SIG-M5 (cell line): ENCODE results near the gene EVI2A.
A peak's percentile ranks its signal among the peaks of the same experiment; 100 is the strongest.
"Not testable (repeated sequence)": the region's sequence is repeated elsewhere in the genome, so short reads cannot be mapped to it uniquely, and the experiment has no call there.

Experiments used
- DNase-seq: peaks from one replicate; lab custom pipeline; 2025; lab: John Stamatoyannopoulos, UW

EVI2A gene

DNA sequence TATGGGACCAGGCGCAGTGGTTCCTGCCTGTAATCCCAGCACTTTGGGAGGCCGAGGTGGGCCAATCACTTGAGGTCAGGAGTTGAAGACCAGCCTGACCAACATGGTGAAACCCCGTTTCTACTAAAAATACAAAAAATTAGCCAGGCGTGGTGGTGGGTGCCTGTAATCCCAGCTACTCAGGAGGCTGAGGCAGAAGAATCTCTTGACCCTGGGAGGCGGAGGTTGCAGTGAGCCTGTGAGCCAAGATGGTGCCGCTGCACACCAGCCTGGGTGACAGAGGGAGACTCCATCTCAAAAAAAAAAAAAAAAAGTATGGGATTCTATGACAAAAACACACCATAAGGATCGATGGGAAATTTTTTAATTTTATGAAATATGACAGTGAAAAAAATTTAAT is 9.2 kb downstream of the EVI2A start:
- not testable (repeated sequence) for DNase-seq

DNA sequence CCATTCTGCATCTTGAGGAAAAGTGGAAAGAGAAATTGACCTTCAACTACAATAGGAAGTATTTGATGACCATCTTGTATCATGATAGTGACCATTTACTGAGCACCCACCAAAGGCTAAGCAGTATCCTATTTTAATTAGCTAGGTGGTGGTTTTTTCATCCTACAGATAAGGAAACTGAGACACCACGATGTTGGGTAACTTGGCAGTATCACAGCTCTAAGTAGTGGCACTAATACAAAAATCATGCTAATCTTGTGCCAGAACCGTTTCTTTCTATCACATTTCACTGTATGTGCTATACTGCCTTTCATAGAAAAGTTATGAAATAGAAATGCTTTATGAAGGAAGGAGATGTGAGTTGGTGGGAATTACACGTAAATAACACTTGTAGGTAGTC is 9.9 kb downstream of the EVI2A start:
- DNase-seq: no peak

DNA sequence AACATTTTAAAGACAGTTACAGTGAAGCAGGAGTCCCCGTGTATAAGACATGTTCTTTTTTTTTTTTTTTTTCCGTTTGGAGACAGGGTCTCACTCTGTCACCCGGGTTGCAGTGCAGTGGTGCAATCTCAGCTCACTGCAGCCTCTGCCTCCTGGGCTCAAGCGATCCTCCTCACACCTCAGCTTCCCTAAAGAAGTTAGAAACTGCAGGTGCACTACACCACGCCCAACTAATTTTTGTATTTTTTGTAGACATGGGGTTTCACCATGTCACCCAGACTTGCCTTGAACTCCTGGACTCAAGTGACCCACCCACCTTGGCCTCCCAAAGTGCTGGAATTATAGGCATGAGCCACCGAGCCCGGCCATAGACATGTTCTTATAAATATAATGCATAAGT is 10.5 kb downstream of the EVI2A start:
- DNase-seq: no peak

DNA sequence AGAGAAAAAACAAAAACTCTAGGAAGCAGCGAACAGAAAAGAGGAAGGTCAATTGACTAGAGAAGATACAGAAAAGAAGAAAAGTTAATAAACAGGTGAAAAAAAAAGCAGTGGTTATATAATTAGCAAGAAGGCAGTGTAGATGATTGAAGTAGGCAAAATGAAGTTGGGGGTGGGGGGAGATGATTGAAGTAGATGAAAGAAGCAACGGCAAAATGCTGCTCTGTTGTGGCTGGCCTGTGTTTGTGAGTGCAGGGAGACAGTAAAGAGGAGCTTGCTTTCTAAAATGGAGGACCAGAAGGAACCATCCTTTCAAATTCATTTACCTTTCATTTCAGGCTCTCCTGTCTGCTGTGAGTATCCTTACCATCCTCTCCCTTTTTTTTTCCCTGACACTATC is 11.2 kb downstream of the EVI2A start:
- DNase-seq: no peak

DNA sequence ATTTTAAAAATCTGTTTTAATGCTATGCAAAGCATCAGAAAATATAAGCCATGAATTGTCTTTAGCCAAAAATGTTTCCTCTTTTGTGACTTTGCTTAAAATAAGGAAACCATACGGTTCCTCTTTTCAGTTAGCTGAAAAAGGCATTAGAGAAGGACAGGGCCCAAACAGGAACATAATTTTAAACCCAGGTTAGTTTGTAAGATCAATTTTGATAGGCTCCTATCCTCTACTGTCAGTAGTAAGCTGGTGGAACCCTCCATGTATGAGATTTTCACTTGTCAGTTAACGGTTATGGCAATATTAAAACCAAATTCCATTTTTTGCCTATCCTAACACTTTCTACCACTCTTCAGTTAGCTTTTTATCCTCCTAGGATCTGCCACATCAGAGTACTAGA is 11.9 kb downstream of the EVI2A start:
- peak; percentile 95 for DNase-seq

DNA sequence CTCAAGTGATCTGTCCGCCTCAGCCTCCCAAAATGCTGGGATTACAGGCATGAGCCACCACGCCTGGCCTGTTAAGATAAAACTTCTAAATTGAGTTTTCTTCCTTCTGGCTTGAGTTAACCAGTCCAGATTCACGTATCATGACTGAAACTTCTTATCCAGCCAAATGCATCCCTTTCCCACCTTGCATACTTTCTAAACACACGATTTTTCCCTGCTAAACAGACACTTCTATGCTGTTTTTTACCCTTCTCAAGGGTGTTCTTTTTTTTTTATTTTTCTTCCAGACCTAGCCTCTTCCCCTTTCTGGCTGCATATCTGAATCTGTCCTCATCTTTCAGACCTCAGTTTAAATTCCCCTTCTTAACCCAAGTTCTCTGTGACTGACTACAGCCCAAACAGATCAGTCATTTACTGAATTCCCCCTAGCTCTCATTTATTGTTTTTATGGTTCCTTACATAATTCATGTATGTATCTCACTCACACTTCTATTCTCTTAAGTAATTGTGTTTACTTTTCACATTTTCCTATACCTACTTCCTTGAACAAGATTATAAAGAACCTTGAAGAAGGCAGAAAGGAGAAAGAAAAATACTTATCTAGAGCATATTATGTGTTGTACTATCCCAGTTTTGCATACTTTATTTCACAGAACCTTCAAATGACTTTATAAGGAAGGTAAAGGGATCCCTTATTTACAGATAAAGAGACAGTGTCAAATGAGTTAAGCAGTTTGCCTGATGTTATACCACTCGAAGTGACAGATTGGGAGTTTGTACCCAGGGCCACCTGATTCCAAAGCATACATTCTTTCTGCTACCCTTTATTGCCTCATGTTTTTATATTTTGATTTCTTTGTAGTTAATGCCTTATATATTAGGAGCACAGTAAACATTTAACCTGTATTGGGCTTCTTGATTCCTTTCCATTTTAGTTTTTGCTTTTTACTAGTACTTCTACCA is 12.8 kb downstream of the EVI2A start:
- DNase-seq: no peak

DNA sequence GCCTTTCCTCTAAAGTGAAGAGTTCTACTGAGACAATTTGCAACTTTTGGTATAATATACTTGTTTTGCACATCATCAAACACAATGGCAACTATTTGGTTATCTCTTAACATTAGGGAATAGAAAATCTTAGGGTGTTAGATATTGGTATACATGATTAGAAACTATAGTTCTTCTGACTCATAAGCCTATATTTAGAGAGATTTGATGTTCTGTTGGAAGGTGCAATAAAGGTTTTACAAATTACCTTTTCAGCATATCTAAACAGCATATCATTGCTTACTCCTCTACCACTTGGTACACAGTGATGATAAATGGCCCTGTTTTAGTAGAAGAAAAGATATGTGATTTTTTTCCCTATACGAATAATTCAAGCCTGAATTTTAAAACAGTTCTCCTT is 13.8 kb downstream of the EVI2A start:
- no peak for DNase-seq

DNA sequence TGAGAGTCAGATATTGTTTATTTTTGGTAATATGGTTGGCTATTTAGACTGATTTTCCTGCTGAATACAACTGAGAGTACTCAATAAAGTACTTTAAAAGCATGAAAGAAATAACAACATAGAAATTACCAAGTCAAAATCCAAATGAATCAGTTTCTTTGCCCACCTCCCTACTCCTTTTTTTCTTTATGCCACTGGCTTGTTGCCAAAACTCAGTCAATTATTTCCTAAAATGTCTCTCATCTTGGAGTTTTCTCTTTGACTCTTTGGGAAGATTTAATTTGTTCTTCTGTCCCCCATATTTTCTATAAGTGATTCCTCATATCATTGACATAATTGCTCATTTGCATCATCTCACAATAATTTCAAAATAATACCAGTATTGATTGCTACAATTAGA is 21.8 kb downstream of the EVI2A start:
- no peak for DNase-seq

DNA sequence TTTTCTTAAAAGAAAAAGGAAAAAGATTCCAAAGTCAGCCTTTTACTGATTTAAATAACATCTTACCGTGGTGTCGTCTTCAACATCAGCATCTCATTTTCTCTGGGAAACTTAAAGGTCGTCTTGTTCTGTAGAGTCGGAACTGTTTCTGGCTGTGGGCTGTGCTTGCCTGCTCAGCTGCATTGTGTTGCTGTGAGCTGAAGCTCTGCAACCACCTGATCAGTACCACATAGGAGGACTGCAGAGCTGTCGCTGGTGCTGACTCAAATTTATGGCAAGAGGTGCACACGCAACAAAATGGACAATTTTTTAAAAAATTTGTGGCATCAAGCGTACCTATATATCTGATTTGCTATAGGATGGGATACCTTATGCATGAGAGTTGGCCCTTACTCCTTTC is 24.3 kb downstream of the EVI2A start, which contains the start of gene OMG:
Gene OMG (minus strand): TSS at position 150 of the 400 bp plus-strand sequence. CDS start 908 bp downstream, outside the sequence.
- DNase-seq: no peak

DNA sequence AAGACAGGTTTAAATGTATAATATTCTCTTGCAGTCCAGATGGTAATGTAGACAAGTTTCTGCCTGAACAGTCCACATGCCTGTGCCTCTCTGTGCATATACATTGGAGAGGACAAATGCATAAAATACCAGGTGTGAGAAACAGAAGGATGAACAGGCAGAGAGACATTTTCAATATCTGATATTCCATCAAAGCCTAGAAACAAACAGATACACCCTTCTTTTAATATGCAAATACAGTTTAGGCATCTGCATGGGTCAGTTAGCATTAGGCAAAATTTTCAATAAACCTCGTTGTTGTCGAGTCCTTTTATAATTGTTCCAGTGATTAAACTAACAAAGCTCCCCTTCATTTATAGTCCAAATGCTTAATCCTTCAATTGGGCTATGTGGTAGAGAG is 25.3 kb downstream of the EVI2A start:
- no peak for DNase-seq

DNA sequence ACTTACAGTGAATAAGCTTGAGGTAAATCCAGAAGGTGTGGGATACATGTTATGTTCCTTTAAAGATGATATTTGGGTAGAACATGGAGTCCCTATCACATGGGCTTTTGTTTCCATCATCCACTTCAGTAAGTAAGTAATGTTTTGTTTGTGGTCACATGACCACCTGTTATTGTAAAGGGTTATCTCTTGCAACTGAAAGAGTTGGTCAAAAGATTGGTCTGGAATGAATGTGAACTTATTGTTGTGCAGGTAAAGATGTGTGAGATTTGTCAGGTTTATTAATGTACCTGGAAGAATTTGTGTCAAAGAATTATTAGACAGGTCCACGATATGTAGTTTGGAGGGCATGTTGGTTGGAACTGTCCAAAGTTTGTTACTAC is 25.9 kb downstream of the EVI2A start:
- no peak for DNase-seq

DNA sequence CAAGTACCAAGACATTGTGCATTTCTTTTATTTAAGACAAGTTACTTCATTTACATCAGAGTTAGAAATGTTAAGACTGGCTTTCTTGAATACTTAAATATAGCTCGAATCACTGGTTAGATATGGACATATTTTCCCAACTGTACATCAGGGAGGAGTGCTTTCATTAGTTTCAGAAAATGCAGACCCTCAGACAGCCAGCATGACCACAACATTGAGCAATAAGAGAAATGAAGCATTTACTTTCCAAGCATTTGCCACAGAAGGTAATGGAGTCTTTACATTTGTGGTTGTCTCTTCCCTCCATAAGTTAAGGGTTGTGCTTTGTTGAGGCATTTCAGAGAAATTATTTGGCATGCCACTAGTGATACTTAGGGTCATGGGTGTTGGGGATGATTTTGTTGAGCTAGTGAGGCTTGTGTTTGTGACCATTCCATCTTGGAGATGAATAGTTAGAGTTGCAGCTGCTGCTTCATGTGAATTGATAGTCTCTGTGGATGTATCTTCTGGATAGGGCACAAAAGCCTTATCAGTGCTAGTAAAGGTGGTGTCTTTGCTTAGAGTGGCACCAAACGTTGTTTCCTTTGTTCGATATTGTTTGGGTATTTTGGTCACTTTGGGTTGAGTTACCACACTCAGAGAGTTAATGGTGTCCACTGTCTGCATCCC is 26.5 kb downstream of the EVI2A start:
- DNase-seq: no peak

DNA sequence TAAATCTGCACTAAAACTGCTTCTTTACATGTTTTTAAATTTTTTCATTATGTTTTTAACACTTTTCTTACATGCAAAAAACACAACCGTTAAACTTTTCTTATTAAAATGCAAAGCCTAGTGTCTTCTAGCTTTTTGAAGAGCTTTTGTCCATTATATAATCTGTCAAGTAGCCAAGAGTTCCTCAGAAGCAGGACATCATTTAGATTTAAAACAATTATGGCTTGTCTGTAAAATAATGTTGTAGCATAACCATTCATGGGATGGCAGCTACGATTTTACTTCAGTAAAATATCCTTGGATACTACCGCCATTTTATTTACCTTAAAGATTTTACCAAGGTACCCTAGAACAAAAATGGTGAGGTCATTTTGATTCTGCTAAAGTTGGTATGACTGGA is 27.2 kb downstream of the EVI2A start:
- no peak for DNase-seq

DNA sequence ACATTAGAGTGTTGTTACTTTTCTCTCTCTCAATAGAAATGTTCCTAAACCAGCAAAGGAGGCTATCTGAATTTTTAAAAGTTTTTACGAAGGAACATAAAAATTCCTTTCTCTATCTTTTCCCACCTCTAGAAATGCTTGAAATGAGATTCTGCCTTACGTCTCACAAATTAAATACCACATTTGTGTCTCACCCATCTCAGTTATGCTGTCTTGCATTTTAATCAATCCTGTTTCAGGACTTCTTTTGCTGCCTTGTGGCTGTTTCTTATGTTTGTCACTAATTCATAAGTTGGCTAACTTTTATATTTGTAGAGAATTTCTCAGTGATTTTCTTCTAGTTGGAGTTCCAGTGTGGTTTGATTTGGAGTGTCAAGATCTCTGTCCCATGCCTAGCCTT is 27.8 kb downstream of the EVI2A start:
- DNase-seq: no peak

DNA sequence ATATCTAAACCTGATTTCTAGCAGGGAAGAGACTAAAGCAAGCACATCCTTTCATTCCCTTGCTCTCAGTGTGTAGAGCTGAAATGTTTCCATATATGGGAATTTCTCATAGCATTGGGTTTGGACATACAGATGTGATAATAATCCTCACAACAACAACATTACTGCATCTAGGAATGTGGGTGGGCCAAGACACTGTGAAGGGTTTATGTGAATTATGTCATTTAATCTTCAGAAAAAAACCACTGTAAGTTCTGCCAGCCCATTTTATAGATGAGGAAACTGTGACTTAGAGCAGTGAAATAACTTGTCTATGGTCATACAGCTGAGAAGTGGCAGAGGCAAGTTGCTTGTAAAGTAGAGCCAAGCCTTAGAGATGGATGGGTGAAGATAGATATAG is 29.6 kb downstream of the EVI2A start:
- no peak for DNase-seq

DNA sequence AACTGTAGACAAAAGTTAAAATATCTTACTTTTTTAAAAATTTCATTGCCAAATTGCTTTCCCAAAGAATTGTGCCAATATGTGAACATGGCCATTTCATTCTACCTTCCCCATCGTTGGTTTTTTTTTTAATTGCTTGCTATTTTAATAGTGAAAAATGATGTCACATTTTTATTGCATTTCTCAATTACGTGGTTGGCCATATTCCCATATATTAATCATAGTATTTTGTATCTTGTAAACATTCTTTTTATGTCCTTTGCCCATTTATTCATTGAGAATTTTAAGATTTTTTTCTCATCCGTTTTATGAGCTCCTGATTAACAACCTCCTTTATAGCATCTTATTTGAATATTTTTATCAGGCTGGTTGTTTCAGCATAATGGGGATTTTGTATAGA is 31.6 kb downstream of the EVI2A start:
- no peak for DNase-seq

DNA sequence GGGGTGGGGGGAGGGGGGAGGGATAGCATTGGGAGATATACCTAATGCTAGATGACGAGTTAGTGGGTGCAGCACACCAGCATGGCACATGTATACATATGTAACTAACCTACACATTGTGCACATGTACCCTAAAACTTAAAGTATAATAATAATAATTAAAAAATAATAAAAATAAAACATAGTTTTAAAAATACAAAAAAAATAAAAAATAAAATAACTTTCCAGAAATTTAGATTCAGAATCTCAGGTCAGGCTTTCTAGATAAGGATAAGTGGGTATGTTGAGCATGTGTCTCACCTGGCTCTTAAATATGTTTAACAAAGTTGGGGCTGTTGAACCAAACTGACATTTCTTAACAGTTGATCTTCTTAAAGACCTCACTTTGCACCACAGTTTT is 33.5 kb downstream of the EVI2A start:
- not testable (repeated sequence) for DNase-seq

DNA sequence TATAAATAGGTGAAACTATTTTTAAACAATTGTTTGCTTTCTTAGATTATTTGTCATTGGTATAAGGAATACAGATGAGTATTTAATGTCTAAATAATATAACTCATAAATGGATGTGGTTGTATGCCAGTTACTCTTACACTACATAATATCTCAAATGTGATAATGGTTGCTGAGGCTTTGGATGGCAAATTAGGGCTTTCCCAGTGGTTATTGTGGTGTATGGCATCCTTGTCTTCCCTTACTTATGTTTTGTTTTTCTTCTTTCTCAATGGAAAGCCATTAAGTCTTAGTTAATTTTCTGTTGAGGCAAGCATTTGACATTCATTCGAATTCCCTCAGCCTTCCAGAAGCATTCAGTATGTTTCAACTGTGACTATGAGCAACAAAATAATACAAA is 34.8 kb downstream of the EVI2A start:
- no peak for DNase-seq

DNA sequence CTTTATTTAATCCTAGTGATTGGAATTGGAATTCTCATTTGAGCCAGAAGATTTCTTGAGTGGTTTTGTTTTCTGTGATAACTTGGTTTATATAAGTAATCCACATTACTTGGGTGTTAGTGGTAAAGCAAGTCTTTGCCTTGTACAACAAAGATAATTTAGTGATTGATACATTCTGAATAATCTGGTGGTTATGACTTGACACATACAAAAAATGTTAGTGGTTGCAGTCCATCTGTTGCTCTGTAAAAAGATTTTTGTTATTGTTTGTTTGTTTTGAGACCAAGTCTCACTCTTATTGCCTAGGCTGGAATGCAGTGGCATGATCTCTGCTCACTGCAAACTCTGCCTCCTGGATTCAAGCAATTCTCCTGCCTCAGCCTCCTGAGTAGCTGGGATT is 37.6 kb downstream of the EVI2A start:
- DNase-seq: no peak

DNA sequence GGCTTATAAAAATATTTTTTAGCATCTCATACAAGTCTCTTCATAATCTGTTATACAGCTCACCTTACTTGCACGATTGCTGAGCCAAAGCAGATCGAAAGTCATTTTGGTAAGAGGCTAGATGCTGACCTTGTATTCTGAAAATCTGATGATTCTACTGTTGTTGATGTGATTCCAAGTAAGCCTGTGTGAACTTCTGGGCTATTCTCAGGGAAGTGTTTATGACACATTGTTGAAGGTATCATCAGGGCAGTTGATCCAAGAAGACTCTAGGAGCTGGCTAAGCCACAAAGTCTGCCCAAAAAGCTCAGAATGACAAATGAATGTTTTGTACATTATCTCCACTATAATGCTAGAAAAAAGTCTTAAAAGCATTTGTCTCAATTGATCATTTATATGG is 40.4 kb downstream of the EVI2A start:
- DNase-seq: no peak

DNA sequence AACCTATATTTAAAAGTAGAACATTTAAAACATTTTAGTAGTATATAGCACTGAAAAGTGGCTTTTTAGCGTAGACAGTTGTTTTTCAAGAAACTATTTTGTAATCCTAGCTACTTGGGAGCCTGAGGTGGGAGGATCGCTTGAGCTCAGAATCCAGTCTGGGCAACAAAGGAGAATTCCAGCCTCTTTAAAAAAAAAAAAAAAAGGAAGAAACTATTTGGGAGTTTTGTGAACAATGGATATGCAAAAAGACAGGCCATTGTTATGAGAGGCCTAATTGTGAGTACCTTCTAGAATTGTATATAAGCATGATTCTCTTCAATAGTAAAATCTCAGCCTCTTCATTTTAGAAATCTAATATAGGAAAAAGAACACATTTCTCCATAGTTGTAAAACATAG is 42.0 kb downstream of the EVI2A start:
- no peak for DNase-seq

DNA sequence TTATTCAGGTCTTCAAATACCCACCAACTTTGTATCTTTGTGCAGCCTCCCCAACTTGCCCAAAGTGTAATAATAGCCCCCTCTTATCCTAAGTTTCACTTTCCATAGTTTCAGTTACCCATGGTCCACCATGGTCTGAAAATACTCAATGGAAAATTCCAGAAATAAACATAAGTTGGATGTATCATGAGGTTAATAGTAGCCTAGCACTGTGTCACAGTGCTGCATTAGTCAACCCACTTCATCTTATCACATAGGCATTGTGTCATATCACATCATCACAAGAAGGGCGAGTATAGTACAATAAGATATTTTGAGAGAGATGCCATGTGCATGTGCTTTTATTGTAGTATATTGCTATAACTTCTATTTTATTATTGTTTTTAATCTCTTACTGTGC is 46.3 kb downstream of the EVI2A start:
- no peak for DNase-seq

DNA sequence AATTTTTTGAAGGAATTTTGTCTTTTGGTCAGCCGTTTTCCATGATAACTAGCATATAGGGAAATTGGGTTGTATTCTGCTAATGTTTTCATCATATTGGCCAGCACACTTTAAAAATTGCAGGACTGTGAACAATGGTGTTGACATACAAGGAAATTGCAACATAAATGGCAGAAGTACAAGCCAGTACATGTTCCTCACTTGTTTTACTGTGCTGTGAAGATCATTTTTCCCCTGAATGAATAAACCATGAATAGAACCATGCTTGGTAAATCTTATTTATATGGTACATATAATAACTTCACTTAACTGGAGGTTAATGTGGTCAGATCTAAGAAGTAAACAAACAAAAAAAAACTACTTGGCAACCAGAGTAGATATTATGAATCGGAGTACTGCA is 47.2 kb downstream of the EVI2A start:
- DNase-seq: no peak

DNA sequence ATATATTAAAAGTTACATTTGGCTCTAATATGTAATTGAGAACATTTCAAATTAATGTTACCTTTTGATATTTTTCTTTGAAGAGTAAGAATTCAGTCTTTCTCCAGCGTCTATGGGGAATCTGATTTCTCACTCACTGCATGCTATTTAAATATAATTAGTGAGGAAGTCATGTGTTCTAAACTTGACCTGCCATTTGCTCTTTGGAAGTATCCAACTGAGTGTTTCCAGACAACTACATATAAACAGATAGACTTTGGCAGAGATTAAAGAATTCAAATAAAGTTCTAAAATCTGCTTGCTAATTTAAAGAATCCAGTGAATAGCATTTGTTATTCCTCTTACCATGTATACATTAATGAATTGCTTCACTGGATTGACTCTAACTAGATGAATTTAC is 47.9 kb downstream of the EVI2A start:
- no peak for DNase-seq
